ENCODE measurements around the gene CACNA2D2. TPM values are rescaled to one million over a fixed set of nuclear protein-coding genes. Genes with fewer than 3 reads are reported as not detected.

Gene CACNA2D2
- total RNA-seq, 1 experiment from 2014 or later = 27.7 TPM

DNA sequence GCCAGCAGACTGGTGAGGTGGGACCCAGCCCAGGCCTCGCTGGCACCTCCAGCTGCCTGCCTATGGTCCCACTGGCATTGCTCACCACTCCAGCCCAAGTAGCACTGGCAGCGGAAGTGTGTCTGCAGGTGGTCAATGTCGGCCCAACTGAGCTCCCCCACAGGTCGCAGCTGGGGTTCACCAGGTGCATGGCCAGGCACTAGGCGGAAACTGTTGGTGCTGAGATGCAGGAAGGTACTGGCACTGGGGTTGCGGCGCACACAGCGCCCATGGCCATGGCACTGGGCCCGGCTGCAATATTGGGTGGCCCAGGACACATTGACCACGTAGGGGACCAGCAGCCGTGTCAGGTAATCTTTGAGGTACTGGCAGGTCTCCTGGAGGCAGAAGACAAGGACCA is 185.3 kb downstream of the CACNA2D2 start:
- Histone ChIP-seq H2BK12ac (ENCODE audit: insufficient read length, low read depth, low read length) (no peak overlapping the region), H3K4me1 (ENCODE audit: insufficient read depth, low read length) (peaks cover 4% of the 10 kb centered on the region; the same call in 1 of the 2 replicates), H3K18ac (ENCODE audit: insufficient read length, low read depth, low read length) (no peak overlapping the region), H3K27ac (ENCODE audit: insufficient read length, low read depth, low read length) (no peak overlapping the region), H3K9ac (ENCODE audit: extremely low read depth, insufficient read length, low read length) (no peak overlapping the region), H2AK5ac (ENCODE audit: insufficient read length, low read length) (no peak overlapping the region), H4K8ac (replicated peaks; ENCODE audit: insufficient read length, low read depth, low read length) (no peak overlapping the region), H3K56ac (ENCODE audit: insufficient read length, low read depth, low read length) (no peak overlapping the region), H3K14ac (ENCODE audit: insufficient read depth, low read length) (no peak overlapping the region), H2BK20ac (ENCODE audit: low read depth, low read length, poor library complexity, severe bottlenecking) (no peak overlapping the region), H3T11ph (ENCODE audit: low read length) (no peak overlapping the region), H3K4ac (ENCODE audit: low read depth, low read length) (no peak overlapping the region), H2BK15ac (ENCODE audit: low read depth, low read length) (no peak overlapping the region), H2BK5ac (ENCODE audit: insufficient read length, low read length) (no peak overlapping the region), H2BK120ac (ENCODE audit: low read depth, low read length, poor library complexity, severe bottlenecking) (no peak overlapping the region), H3K27me3 (ENCODE audit: insufficient read depth, low read length) (no peaks in the 10 kb centered on the region), H4K20me1 (ENCODE audit: control insufficient read depth, insufficient read depth, insufficient read length) (no peaks in the 10 kb centered on the region), H3K9me3 (ENCODE audit: control insufficient read depth, low read depth, low read length) (no peaks in the 10 kb centered on the region), H3K79me2 (ENCODE audit: insufficient read depth, low read length) (peaks cover 5% of the 10 kb centered on the region; the same call in 1 of the 2 replicates), H3K23ac (ENCODE audit: insufficient read length, low read depth, low read length) (no peak overlapping the region), H4K91ac (ENCODE audit: insufficient read length, low read depth, low read length) (no peak overlapping the region), H3K23me2 (ENCODE audit: insufficient read length, low read depth, low read length, poor library complexity, severe bottlenecking) (peaks cover 15% of the 10 kb centered on the region), H4K5ac (ENCODE audit: insufficient read length, low read depth, low read length) (no peak overlapping the region), H2AFZ (ENCODE audit: low read length) (no peak overlapping the region), H3K79me1 (ENCODE audit: insufficient read depth, low read depth, low read length, poor library complexity, severe bottlenecking) (no peaks in the 10 kb centered on the region), H3K4me2 (ENCODE audit: insufficient read depth, insufficient read length, low read length) (no peak overlapping the region)
- no peaks in the 10 kb centered on the region for H3K27me3 Mint-ChIP-seq (ENCODE audit: low read depth)
- DNase-seq = no peak
- H3K27ac Mint-ChIP-seq = no peak overlapping the region
- H3K4me1 Mint-ChIP-seq = peaks cover 21 to 36% of the 10 kb centered on the region in 2 experiments
- no CpG with 5 or more reads among the region's 11 CpGs for WGBS (ENCODE audit: extremely low coverage, insufficient read length, low lambda C conversion rate)
- TF ChIP-seq, protein P1, sequence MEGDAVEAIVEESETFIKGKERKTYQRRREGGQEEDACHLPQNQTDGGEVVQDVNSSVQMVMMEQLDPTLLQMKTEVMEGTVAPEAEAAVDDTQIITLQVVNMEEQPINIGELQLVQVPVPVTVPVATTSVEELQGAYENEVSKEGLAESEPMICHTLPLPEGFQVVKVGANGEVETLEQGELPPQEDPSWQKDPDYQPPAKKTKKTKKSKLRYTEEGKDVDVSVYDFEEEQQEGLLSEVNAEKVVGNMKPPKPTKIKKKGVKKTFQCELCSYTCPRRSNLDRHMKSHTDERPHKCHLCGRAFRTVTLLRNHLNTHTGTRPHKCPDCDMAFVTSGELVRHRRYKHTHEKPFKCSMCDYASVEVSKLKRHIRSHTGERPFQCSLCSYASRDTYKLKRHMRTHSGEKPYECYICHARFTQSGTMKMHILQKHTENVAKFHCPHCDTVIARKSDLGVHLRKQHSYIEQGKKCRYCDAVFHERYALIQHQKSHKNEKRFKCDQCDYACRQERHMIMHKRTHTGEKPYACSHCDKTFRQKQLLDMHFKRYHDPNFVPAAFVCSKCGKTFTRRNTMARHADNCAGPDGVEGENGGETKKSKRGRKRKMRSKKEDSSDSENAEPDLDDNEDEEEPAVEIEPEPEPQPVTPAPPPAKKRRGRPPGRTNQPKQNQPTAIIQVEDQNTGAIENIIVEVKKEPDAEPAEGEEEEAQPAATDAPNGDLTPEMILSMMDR (conservative IDR thresholded peaks at IDR 0.05) = no peak
- peak overlapping the region in 1 of 2 experiments; percentile 44; a peak in 2 of 5 replicates for H3K4me3 Mint-ChIP-seq
- H3K36me3 Mint-ChIP-seq (ENCODE audit: insufficient read depth in 1 of 3, low read depth in 3 of 3) = peaks cover 48 to 56% (median 55%) of the 10 kb centered on the region in 3 experiments
- peaks cover 5 to 7% of the 10 kb centered on the region in 2 experiments for H3K9me3 Mint-ChIP-seq
